ENCODE results near the gene ALPG.

DNA sequence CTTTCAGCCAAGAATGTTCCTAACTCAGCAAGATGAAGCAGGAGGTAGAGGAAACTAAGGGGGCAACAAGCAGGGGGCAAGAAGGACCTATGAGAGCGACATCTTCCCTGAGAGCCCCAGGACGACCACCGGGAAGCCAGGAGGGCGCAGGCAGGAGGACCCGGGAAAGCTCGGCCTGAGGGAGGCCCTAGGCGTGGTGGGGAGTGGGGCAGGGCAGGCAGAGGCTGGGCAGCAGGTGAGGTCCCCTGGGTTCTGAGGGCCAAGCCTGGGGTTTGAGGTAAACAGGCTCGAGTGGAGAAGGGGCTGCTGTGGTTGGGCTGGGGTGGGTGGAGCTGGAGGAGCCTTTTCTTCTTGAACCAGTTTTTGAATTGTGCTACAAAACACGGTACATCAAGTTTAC is 48.0 kb downstream of the ALPG start:
- TF ChIP-seq, protein P1, sequence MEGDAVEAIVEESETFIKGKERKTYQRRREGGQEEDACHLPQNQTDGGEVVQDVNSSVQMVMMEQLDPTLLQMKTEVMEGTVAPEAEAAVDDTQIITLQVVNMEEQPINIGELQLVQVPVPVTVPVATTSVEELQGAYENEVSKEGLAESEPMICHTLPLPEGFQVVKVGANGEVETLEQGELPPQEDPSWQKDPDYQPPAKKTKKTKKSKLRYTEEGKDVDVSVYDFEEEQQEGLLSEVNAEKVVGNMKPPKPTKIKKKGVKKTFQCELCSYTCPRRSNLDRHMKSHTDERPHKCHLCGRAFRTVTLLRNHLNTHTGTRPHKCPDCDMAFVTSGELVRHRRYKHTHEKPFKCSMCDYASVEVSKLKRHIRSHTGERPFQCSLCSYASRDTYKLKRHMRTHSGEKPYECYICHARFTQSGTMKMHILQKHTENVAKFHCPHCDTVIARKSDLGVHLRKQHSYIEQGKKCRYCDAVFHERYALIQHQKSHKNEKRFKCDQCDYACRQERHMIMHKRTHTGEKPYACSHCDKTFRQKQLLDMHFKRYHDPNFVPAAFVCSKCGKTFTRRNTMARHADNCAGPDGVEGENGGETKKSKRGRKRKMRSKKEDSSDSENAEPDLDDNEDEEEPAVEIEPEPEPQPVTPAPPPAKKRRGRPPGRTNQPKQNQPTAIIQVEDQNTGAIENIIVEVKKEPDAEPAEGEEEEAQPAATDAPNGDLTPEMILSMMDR (IDR thresholded peaks at IDR 0.05), result no peak
- TF ChIP-seq SIN3A (IDR thresholded peaks at IDR 0.05; ENCODE audit: borderline replicate concordance, insufficient read depth, low read depth, low read length), result no peak
- TF ChIP-seq, protein P2, sequence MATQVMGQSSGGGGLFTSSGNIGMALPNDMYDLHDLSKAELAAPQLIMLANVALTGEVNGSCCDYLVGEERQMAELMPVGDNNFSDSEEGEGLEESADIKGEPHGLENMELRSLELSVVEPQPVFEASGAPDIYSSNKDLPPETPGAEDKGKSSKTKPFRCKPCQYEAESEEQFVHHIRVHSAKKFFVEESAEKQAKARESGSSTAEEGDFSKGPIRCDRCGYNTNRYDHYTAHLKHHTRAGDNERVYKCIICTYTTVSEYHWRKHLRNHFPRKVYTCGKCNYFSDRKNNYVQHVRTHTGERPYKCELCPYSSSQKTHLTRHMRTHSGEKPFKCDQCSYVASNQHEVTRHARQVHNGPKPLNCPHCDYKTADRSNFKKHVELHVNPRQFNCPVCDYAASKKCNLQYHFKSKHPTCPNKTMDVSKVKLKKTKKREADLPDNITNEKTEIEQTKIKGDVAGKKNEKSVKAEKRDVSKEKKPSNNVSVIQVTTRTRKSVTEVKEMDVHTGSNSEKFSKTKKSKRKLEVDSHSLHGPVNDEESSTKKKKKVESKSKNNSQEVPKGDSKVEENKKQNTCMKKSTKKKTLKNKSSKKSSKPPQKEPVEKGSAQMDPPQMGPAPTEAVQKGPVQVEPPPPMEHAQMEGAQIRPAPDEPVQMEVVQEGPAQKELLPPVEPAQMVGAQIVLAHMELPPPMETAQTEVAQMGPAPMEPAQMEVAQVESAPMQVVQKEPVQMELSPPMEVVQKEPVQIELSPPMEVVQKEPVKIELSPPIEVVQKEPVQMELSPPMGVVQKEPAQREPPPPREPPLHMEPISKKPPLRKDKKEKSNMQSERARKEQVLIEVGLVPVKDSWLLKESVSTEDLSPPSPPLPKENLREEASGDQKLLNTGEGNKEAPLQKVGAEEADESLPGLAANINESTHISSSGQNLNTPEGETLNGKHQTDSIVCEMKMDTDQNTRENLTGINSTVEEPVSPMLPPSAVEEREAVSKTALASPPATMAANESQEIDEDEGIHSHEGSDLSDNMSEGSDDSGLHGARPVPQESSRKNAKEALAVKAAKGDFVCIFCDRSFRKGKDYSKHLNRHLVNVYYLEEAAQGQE (IDR thresholded peaks at IDR 0.05; ENCODE audit: insufficient read depth in 1 of 2, low read depth in 2 of 2, low read length in 1 of 2), result no peak
